ENCODE results near the gene CTNNA3. TPM values are rescaled to one million over a fixed set of nuclear protein-coding genes. Genes with fewer than 3 reads are reported as not detected.

CTNNA3 gene
- total RNA-seq, 1 experiment from 2014 or later, result 0.85 TPM

DNA sequence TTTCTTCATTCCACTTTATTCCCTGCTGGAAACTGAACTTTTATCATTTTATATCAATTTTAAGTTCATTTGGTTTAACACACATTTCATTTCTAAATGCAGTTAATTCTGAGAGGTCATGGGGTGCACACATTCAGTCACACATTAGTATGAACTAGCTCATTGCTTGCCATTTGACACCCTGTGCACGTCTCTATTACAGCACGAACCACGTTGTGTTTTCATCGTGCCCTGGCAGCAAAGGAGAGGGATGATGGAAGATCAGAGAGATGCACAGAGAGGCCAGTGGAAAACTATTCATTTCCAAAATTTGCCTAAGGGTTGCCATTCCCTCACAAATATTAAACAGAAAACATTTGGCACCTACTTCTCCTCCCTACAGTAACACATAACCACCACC, 45.4 kb downstream of the CTNNA3 start:
- ChIA-PET POLR2A (no interaction called here), CTCF (no interaction called here)
- 0 out of 2 replicates have a peak, but pooled peaks cover 3% of the 10 kb centered on the region for H3K27me3 ChIP-seq (ENCODE audit: control insufficient read depth, insufficient read depth, low read length)
- TF ChIP-seq CTCF (IDR thresholded peaks at IDR 0.05), result no peak
- intact Hi-C loops (cut with micrococcal nuclease; ENCODE audit: unreplicated experiment), result no loop called here
- no peak overlapping the region for H3K27ac ChIP-seq (ENCODE audit: low read length)
- DNase-seq (ENCODE audit: low read depth, low spot score) (no peak), ATAC-seq (no peak)
- no peaks in the 10 kb centered on the region for H3K4me1 ChIP-seq (ENCODE audit: control insufficient read depth, insufficient read depth, low read length)
- BruUV-seq (replicated peaks), result no TSS peak
- H3K9me3 ChIP-seq (ENCODE audit: control insufficient read depth, insufficient read depth, low read depth, low read length), result no peaks in the 10 kb centered on the region
- H3K36me3 ChIP-seq (ENCODE audit: control insufficient read depth, insufficient read depth, low read length), result no peaks in the 10 kb centered on the region
- in situ Hi-C loops (cut with HindIII; ENCODE audit: low pct_unique_long_range_greater_than_20kb, low sequenced_read_pairs), result no loop called here
- H3K4me3 ChIP-seq (ENCODE audit: low read depth in 2 of 2, low read length in 2 of 2), result no peak overlapping the region

DNA sequence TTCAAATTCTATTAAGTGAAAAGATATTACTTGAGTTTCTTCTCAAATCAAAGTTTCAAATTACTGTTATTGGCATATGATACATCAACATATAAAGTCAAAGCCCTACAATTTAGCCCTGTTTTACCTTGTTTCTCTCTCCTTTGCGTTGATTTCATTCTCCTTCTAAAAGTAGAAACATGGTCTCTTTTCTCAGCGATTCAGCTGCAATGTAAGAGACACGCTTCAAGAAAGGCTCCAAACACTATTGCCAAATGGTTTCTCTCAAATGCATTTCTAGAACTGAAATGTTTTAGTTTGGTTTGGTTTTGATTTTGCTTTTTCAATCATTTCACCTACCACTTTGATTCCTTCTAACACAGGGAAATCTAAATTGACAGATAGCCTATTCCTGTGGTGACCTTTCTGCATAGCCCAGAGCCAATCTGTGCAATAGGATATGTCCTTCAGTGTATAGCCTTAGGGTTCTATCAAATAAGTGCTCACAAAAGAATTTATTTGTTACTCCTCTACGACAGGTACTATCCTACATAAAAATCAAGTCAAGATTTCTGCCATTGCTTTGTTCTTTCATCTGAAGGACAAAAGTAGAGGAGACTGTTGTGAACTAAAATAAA, 47.3 kb downstream of the CTNNA3 start:
- no peak for TF ChIP-seq SIN3A (IDR thresholded peaks at IDR 0.05; ENCODE audit: borderline replicate concordance, insufficient read depth, low read depth, low read length)
- TF ChIP-seq REST (IDR thresholded peaks at IDR 0.05; ENCODE audit: insufficient read depth in 1 of 2, low read depth in 2 of 2, low read length in 1 of 2), result no peak
- no peak for TF ChIP-seq POLR2AphosphoS5 (IDR thresholded peaks at IDR 0.05; ENCODE audit: low read depth, low read length)
- BruUV-seq (replicated peaks), result no TSS peak
- ATAC-seq (no peak), DNase-seq (ENCODE audit: low read depth, low spot score) (no peak)
- Histone ChIP-seq H3K36me3 (ENCODE audit: control insufficient read depth, insufficient read depth, low read length) (no peaks in the 10 kb centered on the region), H3K9me3 (ENCODE audit: control insufficient read depth, insufficient read depth, low read depth, low read length) (no peaks in the 10 kb centered on the region), H3K27ac (ENCODE audit: low read length) (no peak overlapping the region), H3K4me1 (ENCODE audit: control insufficient read depth, insufficient read depth, low read length) (no peaks in the 10 kb centered on the region), H3K4me3 (ENCODE audit: low read depth in 2 of 2, low read length in 2 of 2) (no peak overlapping the region), H3K27me3 (ENCODE audit: control insufficient read depth, insufficient read depth, low read length) (0 out of 2 replicates have a peak, but pooled peaks cover 3% of the 10 kb centered on the region)
- intact Hi-C loops (cut with micrococcal nuclease; ENCODE audit: unreplicated experiment), result no loop called here
- CTCF ChIA-PET, result no interaction called here
- POLR2A ChIA-PET, result no interaction called here
- in situ Hi-C loops (cut with HindIII; ENCODE audit: low pct_unique_long_range_greater_than_20kb, low sequenced_read_pairs), result no loop called here

GRCh38 chr10:67630904-67631303, 65.1 kb downstream of the CTNNA3 start:
- POLR2A ChIA-PET, result no interaction called here
- H3K4me1 ChIP-seq (ENCODE audit: control insufficient read depth, insufficient read depth, low read length), result no peaks in the 10 kb centered on the region

More at GRCh38 chr10:67630904-67631303, 65.1 kb downstream of the CTNNA3 start:
- CTCF ChIA-PET, result no interaction called here
- ATAC-seq (no peak), DNase-seq (ENCODE audit: low read depth, low spot score) (no peak)
- Histone ChIP-seq H3K27ac (ENCODE audit: low read length) (no peak overlapping the region), H3K36me3 (ENCODE audit: control insufficient read depth, insufficient read depth, low read length) (no peaks in the 10 kb centered on the region), H3K27me3 (ENCODE audit: control insufficient read depth, insufficient read depth, low read length) (no peaks in the 10 kb centered on the region), H3K9me3 (ENCODE audit: control insufficient read depth, insufficient read depth, low read depth, low read length) (0 out of 2 replicates have a peak, but pooled peaks cover 4% of the 10 kb centered on the region), H3K4me3 (ENCODE audit: low read depth in 2 of 2, low read length in 2 of 2) (no peak overlapping the region)
- TF ChIP-seq TCF7L2 (IDR thresholded peaks at IDR 0.05; ENCODE audit: low read depth, low read length) (no peak), SIN3A (IDR thresholded peaks at IDR 0.05; ENCODE audit: borderline replicate concordance, insufficient read depth, low read depth, low read length) (no peak), REST (IDR thresholded peaks at IDR 0.05; ENCODE audit: insufficient read depth in 1 of 2, low read depth in 2 of 2, low read length in 1 of 2) (no peak), POLR2AphosphoS5 (IDR thresholded peaks at IDR 0.05; ENCODE audit: low read depth, low read length) (no peak), CTCF (IDR thresholded peaks at IDR 0.05) (no peak)
- no TSS peak for BruUV-seq (replicated peaks)
- in situ Hi-C loops (cut with HindIII; ENCODE audit: low pct_unique_long_range_greater_than_20kb, low sequenced_read_pairs) (no loop called here), intact Hi-C loops (cut with micrococcal nuclease; ENCODE audit: unreplicated experiment) (no loop called here)
